HEK293T (cell line): ENCODE measurements around the gene MAP3K14.

ENCODE experiments used
- ELF4 ChIP-seq: fragments of 450-650 bp; IDR thresholded peaks from 2 replicates; pipeline ENCODE4 v1.6.1; 2017; ENCODE audit warnings: antibody characterized with exemption
- FOXA1 ChIP-seq: fragments of 450-650 bp; IDR thresholded peaks from 2 replicates; pipeline ENCODE4 v1.6.1; 2016; ENCODE audit warnings: mild to moderate bottlenecking
- FOXK2 ChIP-seq: fragments of 450-650 bp; IDR thresholded peaks from 2 replicates; pipeline ENCODE4 v1.6.1; 2016; ENCODE audit warnings: mild to moderate bottlenecking
- FOXM1 ChIP-seq: fragments of 450-650 bp; IDR thresholded peaks from 2 replicates; pipeline ENCODE4 v1.6.1; 2017; ENCODE audit warnings: mild to moderate bottlenecking, borderline replicate concordance
- L3MBTL2 ChIP-seq: fragments of 450-650 bp; conservative IDR thresholded peaks from 2 replicates; pipeline ENCODE4 v1.6.1; 2016; ENCODE audit warnings: mild to moderate bottlenecking
- SP1 ChIP-seq: fragments of 450-650 bp; IDR thresholded peaks from 2 replicates; pipeline ENCODE4 v1.6.1; 2017
- TARDBP ChIP-seq: fragments of 450-650 bp; IDR thresholded peaks from 2 replicates; pipeline ENCODE4 v1.6.1; 2016
- ZNF384 ChIP-seq: fragments of 450-650 bp; IDR thresholded peaks from 2 replicates; pipeline ENCODE4 v1.6.1; 2016

GRCh38 chr17:45342871-45343526 is 26.2 kb upstream of the MAP3K14 start:
- TF ChIP-seq SP1 (no peak), L3MBTL2 (no peak), FOXM1 (no peak), FOXK2 (no peak), TARDBP (no peak), ZNF384 (no peak), ELF4 (no peak), FOXA1 (no peak)
